K562 (cell line): ENCODE measurements around the gene ABCA7. TPM values are rescaled to one million over a fixed set of nuclear protein-coding genes. Genes with fewer than 3 reads are reported as not detected.

Experiments used
- ATAC-seq: fragments of 200-7000 bp; cut with Tn5 transposase; 3 replicates; pipeline ENCODE4 v1.9.1; 2020; ENCODE audit warnings: moderate library complexity
- BruUV-seq: library from RNA; stranded (reverse); fragments of 400-500 nt; replicated peaks from 2 replicates; lab custom pipeline; 2021; lab: Mats Ljungman, UMichigan
- CTCF ChIA-PET: fragments of 300-600 bp; formaldehyde crosslinking; extraction: SDS; loops from one replicate; lab custom pipeline; 2021; ENCODE audit warnings: low intra/inter-chr PET ratio; lab: Yijun Ruan, JAX
- POLR2A ChIA-PET: fragments of 300-600, 350-650 bp; sonication (Branson Sonifier 250); formaldehyde crosslinking; extraction: SDS; loops from one replicate; lab custom pipeline; 2021; ENCODE audit warnings: antibody characterized with exemption, inconsistent platforms; lab: Yijun Ruan, JAX
- DNase-seq, 4 experiments: peaks; one replicate each; pipeline versions ENCODE4 v3.0.0 to v3.0.0-alpha.2; 2011 to 2018; ENCODE audit warnings: low spot score in 3 of 4, mixed read lengths in 3 of 4; ENCODE audit errors: extremely low read depth in 1 of 4
- FAIRE-seq: peaks from 2 replicates; lab custom pipeline; 2011; peaks lifted over from hg19 to GRCh38; lab: Jason Lieb, UNC
- H2AFZ ChIP-seq: 2 replicates; pipeline ENCODE4 v1.6.0; 2011; ENCODE audit warnings: low read depth, low read length, control low read depth, inconsistent platforms
- H3K27ac ChIP-seq: fragments of 200-600 bp; 3 replicates; pipeline ENCODE4 v1.8.0; 2011; ENCODE audit warnings: low read depth, mild to moderate bottlenecking, control low read depth, inconsistent platforms, low read length, moderate library complexity, mixed read lengths; ENCODE audit errors: extremely low read depth
- H3K27me3 ChIP-seq, 2 experiments: fragments of 300-600 bp in 1 of 2; 2 replicates in 1 of 2; 3 replicates in 1 of 2; pipeline versions ENCODE4 v1.6.0 to v1.8.0; 2011; ENCODE audit warnings: inconsistent platforms in 2 of 2, low read length in 2 of 2, mild to moderate bottlenecking in 1 of 2, mixed read lengths in 1 of 2, moderate library complexity in 1 of 2; ENCODE audit not compliant: control insufficient read depth in 2 of 2, insufficient read depth in 2 of 2
- H3K36me3 ChIP-seq: fragments of 300-600 bp; 3 replicates; pipeline ENCODE4 v1.8.0; 2011; ENCODE audit warnings: mild to moderate bottlenecking, low read length, inconsistent platforms; ENCODE audit not compliant: control insufficient read depth, insufficient read depth
- H3K4me1 ChIP-seq, 2 experiments: fragments of 200-600 bp in 1 of 2; replicated peaks in 1 of 2; 2 replicates in 1 of 2; 3 replicates in 1 of 2; pipeline versions ENCODE4 v1.5.1 to v1.8.0; 2011; ENCODE audit warnings: inconsistent platforms in 2 of 2, low read length in 2 of 2, mild to moderate bottlenecking in 1 of 2, mixed read lengths in 1 of 2, moderate library complexity in 1 of 2; ENCODE audit not compliant: control insufficient read depth in 2 of 2, insufficient read depth in 2 of 2
- H3K4me2 ChIP-seq: 2 replicates; pipeline ENCODE4 v1.6.1; 2011; ENCODE audit warnings: low read length, control low read depth, inconsistent platforms, mixed read lengths; ENCODE audit not compliant: insufficient read depth
- H3K4me3 ChIP-seq: fragments of 200-600 bp; sonication (generic), shearing (Covaris generic); 2 replicates; pipeline ENCODE4 v1.5.1; 2016; ENCODE audit warnings: control low read depth, inconsistent platforms
- H3K79me2 ChIP-seq: fragments of 200-600 bp; 3 replicates; pipeline ENCODE4 v1.8.0; 2011; ENCODE audit warnings: low read length, inconsistent platforms; ENCODE audit not compliant: control insufficient read depth, insufficient read depth
- H3K9ac ChIP-seq, 2 experiments: 2 replicates each; pipeline versions ENCODE4 v1.6.0 to v1.6.1; 2011; ENCODE audit warnings: low read depth in 2 of 2, low read length in 2 of 2, control low read depth in 1 of 2, inconsistent platforms in 1 of 2, mild to moderate bottlenecking in 1 of 2, mixed read lengths in 1 of 2; ENCODE audit not compliant: insufficient read depth in 1 of 2
- H3K9me1 ChIP-seq: one replicate; pipeline ENCODE4 v1.6.0; 2011; ENCODE audit warnings: inconsistent platforms, mild to moderate bottlenecking, low read length, moderate library complexity; ENCODE audit not compliant: control insufficient read depth, insufficient read depth
- H3K9me3 ChIP-seq: replicated peaks from 2 replicates; pipeline ENCODE4 v1.5.1; 2011; ENCODE audit warnings: low read depth, low read length, inconsistent platforms; ENCODE audit not compliant: control insufficient read depth, insufficient read depth
- H4K20me1 ChIP-seq: replicated peaks from 2 replicates; pipeline ENCODE4 v1.6.1; 2011; ENCODE audit warnings: low read length, inconsistent platforms, mixed read lengths; ENCODE audit not compliant: control insufficient read depth, insufficient read depth
- MTA1 ChIP-seq: fragments of 450-650 bp; IDR thresholded peaks from 2 replicates; pipeline ENCODE4 v1.6.1; 2017; ENCODE audit warnings: borderline replicate concordance
- POLR2G ChIP-seq: fragments of 200-400 bp; formaldehyde crosslinking; IDR thresholded peaks from 2 replicates; pipeline ENCODE4 v1.6.1; 2017; ENCODE audit warnings: low read depth, mild to moderate bottlenecking, antibody characterized with exemption, low read length, moderate library complexity
- RBFOX2 ChIP-seq: fragments of 200-400 bp; formaldehyde crosslinking; IDR thresholded peaks from 2 replicates; pipeline ENCODE4 v1.6.1; 2017; ENCODE audit warnings: low read depth, mild to moderate bottlenecking, low read length, moderate library complexity
- RBM22 ChIP-seq: fragments of 200-400 bp; formaldehyde crosslinking; IDR thresholded peaks from 2 replicates; pipeline ENCODE4 v1.6.1; 2018; ENCODE audit warnings: low read length, low read depth; ENCODE audit not compliant: poor library complexity, severe bottlenecking
- SMAD3 ChIP-seq: fragments of 450-650 bp; formaldehyde crosslinking; conservative IDR thresholded peaks from 2 replicates; pipeline ENCODE4 v1.4.0; 2020; ENCODE audit warnings: mild to moderate bottlenecking
- ZNF121 ChIP-seq: sonication (generic); formaldehyde crosslinking; conservative IDR thresholded peaks from 2 replicates; pipeline ENCODE4 v1.8.0; 2022; ENCODE audit warnings: missing genetic modification reagents
- ZNF24 ChIP-seq: fragments of 450-650 bp; IDR thresholded peaks from 2 replicates; pipeline ENCODE4 v1.6.1; 2016
- WGBS: fragments of 100-300 bp; shearing (Covaris generic); methylation state at CpG from one replicate; pipeline ENCODE4 v1.1.6; 2016; ENCODE audit warnings: low coverage, mixed read lengths; ENCODE audit not compliant: insufficient coverage; ENCODE audit errors: missing lambda C conversion rate; 5-methylcytosine and 5-hydroxymethylcytosine counted together
- in situ Hi-C: fragments of 300-500 bp; cut with MboI; formaldehyde crosslinking; loops from 4 replicates; pipeline ENCODE4 v1.15.0; 2018; ENCODE audit warnings: inconsistent platforms, mixed read lengths
- intact Hi-C: fragments of 100-400 bp; cut with micrococcal nuclease; formaldehyde crosslinking; loops from 2 replicates; pipeline ENCODE4 v1.14.2; 2022
- polyA plus RNA-seq, 8 experiments: library from polyadenylated mRNA; depleted of rRNA in 4 of 8; stranded (reverse) in 5 of 8; unstranded in 3 of 8; fragments of >200 nt; fragmentation: Nextera tagmentation in 2 of 8; fragmentation: Illumina TruSeq in 1 of 8; extraction: Ambion mirVana in 2 of 8; extraction: Trizol in 1 of 8; gene quantifications; 2 replicates each; pipeline versions ENCODE4 v1.2.1 to v1.2.3, GENCODE V29; 2011 to 2014; ENCODE audit warnings: inconsistent platforms in 1 of 8, missing spikeins in 1 of 8
- total RNA-seq, 7 experiments: library from RNA; depleted of rRNA in 6 of 7; stranded (reverse); fragments of >200 nt in 6 of 7; fragmentation: Illumina TruSeq in 2 of 7; extraction: Trizol in 2 of 7; gene quantifications; 2 replicates each; pipeline versions ENCODE4 v1.2.1 to v1.2.3, GENCODE V29; 2011 to 2021; ENCODE audit warnings: low replicate concordance in 1 of 7
- TF ChIP-seq, protein P1 (sequence below): sonication (generic); formaldehyde crosslinking; IDR thresholded peaks from 2 replicates; pipeline ENCODE4 v1.8.0; 2022; ENCODE audit warnings: missing genetic modification reagents, mild to moderate bottlenecking, moderate library complexity, borderline replicate concordance
- TF ChIP-seq, protein P2 (sequence below): sonication (generic); formaldehyde crosslinking; IDR thresholded peaks from 2 replicates; pipeline ENCODE4 v1.8.0; 2023; ENCODE audit warnings: mild to moderate bottlenecking, missing genetic modification reagents

Gene ABCA7
- total and polyA plus RNA-seq, 9 of the 15 experiments (the other 6 are each of a cell fraction or from before 2014, with no cell fraction given): 2.3 to 96.1 (median 31.2) TPM

- TF ChIP-seq, protein P1, sequence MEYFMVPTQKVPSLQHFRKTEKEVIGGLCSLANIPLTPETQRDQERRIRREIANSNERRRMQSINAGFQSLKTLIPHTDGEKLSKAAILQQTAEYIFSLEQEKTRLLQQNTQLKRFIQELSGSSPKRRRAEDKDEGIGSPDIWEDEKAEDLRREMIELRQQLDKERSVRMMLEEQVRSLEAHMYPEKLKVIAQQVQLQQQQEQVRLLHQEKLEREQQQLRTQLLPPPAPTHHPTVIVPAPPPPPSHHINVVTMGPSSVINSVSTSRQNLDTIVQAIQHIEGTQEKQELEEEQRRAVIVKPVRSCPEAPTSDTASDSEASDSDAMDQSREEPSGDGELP (CRISPR knock-in tag): peak; percentile 49; the same call in 1 of the 2 replicates
- no peak for TF ChIP-seq ZNF24
- TF ChIP-seq RBFOX2: peak; percentile 57; the same call in 1 of the 2 replicates
- TF ChIP-seq POLR2G: peak; percentile 73
- TF ChIP-seq, all 486 proteins: peak for 10
Measured at GRCh38 chr19:1109032-1109551, 69.2 kb downstream of the ABCA7 start (continued).

DNA sequence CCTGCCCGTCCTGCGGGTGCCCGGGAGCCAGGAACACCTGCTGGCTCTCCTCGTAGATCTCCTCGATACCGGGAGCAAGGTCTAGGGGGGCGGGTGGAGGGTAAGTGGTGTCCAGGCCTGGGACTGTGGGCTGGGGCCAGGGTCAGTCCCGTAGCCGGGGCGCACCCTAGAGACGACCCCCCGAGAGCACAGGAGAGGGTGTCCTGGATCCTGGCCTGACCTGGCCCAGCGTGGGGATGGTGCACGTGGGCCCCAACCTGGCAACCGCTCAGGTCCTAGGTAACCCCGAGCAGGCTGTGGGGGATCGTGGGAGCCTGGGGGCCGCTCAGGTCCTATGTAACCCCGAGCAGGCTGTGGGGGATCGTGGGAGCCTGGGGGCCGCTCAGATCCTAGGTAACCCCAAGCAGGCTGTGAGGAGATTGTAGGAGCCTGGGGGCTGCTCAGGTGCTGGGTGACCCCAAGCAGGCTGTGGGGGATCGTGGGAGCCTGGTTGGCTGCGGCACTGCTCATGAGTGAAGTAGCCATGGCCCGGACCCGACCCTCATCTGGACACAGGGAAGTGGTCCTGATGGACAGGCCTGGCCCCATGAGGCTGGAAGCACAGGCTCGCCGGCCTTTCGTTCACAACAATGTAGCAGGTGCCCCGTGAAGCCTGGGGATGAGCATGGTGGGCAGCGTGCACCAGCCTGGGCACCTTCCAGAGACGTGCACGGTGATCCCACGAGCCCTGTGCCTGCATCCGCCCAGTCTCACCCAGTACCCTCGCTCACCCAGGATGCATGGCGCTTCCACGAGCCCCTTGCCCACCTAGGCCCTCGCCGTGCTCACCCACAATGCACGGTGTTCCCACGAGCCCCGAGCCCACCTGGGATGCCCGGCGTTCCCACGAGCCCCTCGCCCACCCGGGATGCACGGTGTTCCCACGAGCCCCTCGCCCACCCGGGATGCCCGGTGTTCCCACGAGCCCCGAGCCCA lies 70.1 kb downstream of the ABCA7 start:
- Histone ChIP-seq H3K27ac (no peak overlapping the region), H3K9ac (no peak overlapping the region), H3K9me3 (no peaks in the 10 kb centered on the region), H3K79me2 (peaks cover 17% of the 10 kb centered on the region), H3K4me2 (no peak overlapping the region), H3K9me1 (no peaks in the 10 kb centered on the region), H3K36me3 (peaks cover 75% of the 10 kb centered on the region; the same call in 2 of the 3 replicates), H4K20me1 (no peaks in the 10 kb centered on the region), H3K4me1 (peaks cover 9 to 89% of the 10 kb centered on the region in 2 experiments), H2AFZ (no peak overlapping the region), H3K4me3 (no peak overlapping the region), H3K27me3 (no peaks in the 10 kb centered on the region)
- intact Hi-C loops (loop anchor here (5.0 kb wide), 1 partner anchor 82 kb away; no protein-coding TSS in a partner anchor), in situ Hi-C loops (no loop called here)
- no TSS peak for BruUV-seq
- no peak for FAIRE-seq
- no peak for ATAC-seq
- TF ChIP-seq, protein P2, sequence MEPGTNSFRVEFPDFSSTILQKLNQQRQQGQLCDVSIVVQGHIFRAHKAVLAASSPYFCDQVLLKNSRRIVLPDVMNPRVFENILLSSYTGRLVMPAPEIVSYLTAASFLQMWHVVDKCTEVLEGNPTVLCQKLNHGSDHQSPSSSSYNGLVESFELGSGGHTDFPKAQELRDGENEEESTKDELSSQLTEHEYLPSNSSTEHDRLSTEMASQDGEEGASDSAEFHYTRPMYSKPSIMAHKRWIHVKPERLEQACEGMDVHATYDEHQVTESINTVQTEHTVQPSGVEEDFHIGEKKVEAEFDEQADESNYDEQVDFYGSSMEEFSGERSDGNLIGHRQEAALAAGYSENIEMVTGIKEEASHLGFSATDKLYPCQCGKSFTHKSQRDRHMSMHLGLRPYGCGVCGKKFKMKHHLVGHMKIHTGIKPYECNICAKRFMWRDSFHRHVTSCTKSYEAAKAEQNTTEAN: no peak
- TF ChIP-seq RBM22: peak; percentile 18
- TF ChIP-seq SMAD3 (CRISPR knock-in tag): no peak
- TF ChIP-seq MTA1: no peak
- TF ChIP-seq ZNF121 (CRISPR knock-in tag): 0 out of 2 replicates have a peak, but pooled peaks have one; percentile 7
- TF ChIP-seq POLR2G: peak; percentile 35
- 95% methylated on average over 30 of the region's 54 CpGs for WGBS
- DNase-seq: no peak
- ChIA-PET POLR2A (no interaction called here), CTCF (no interaction called here)
